SK-N-MC (cell line): Measurements from ENCODE around the gene SRRM1.
"Not testable (repeated sequence)": the region's sequence is repeated elsewhere in the genome, so short reads cannot be mapped to it uniquely, and the experiment has no call there.

Source experiments
- EZH2 ChIP-seq: fragments of 200-600 bp; sonication (generic); IDR thresholded peaks from one replicate; pipeline ENCODE4 v1.6.1; 2017; ENCODE audit warnings: antibody characterized with exemption
- POLR2AphosphoS5 ChIP-seq: IDR thresholded peaks from 2 replicates; pipeline ENCODE4 v1.6.1; 2012; ENCODE audit warnings: mild to moderate bottlenecking, low read depth, low read length, borderline replicate concordance

- TF ChIP-seq POLR2AphosphoS5, EZH2: not testable (repeated sequence)
These were observed 29.6 kb downstream of the SRRM1 start for GRCh38 chr1:24672686-24673085.
